Muscle layer of duodenum (tissue), 2 donors: Measurements from ENCODE around the gene LMO2.
"Not testable (repeated sequence)": the region's sequence is repeated elsewhere in the genome, so short reads cannot be mapped to it uniquely, and the experiment has no call there.

ENCODE experiments used
- H3K27ac ChIP-seq: one replicate; pipeline ENCODE4 v1.7.0; 2013; ENCODE audit warnings: mild to moderate bottlenecking, low read length
- H3K27me3 ChIP-seq: one replicate; pipeline ENCODE4 v1.7.0; 2013; ENCODE audit warnings: low read depth, mild to moderate bottlenecking, control low read depth, low read length
- H3K36me3 ChIP-seq, 2 donors: one replicate each; pipeline ENCODE4 v1.7.0; 2013; ENCODE audit warnings: low read length in 2 of 2, control low read depth in 1 of 2, mild to moderate bottlenecking in 1 of 2; ENCODE audit not compliant: insufficient read depth in 2 of 2, control insufficient read depth in 1 of 2
- H3K4me1 ChIP-seq, 2 donors: one replicate each; pipeline ENCODE4 v1.7.0; 2013; ENCODE audit warnings: low read length in 2 of 2, mild to moderate bottlenecking in 2 of 2, control low read depth in 1 of 2, moderate library complexity in 1 of 2; ENCODE audit not compliant: insufficient read depth in 2 of 2, control insufficient read depth in 1 of 2
- H3K4me3 ChIP-seq, 2 donors: one replicate each; pipeline ENCODE4 v1.7.0; 2013; ENCODE audit warnings: low read length in 2 of 2, low read depth in 1 of 2, mild to moderate bottlenecking in 1 of 2
- H3K9me3 ChIP-seq, 2 donors: one replicate each; pipeline ENCODE4 v1.7.0; 2013; ENCODE audit warnings: low read length in 2 of 2, control low read depth in 1 of 2, mild to moderate bottlenecking in 1 of 2; ENCODE audit not compliant: control insufficient read depth in 1 of 2
- donor health status: healthy.

LMO2 gene

GRCh38 chr11:33930317-33931021 lies 38.6 kb upstream of the LMO2 start:
- no peaks in the 10 kb centered on the region for H3K9me3 ChIP-seq
- no peaks in the 10 kb centered on the region for H3K36me3 ChIP-seq
- H3K4me1 ChIP-seq: peaks cover 0 to 5% of the 10 kb centered on the region in 2 donors
- no peaks in the 10 kb centered on the region for H3K27me3 ChIP-seq
- H3K4me3 ChIP-seq: no peak overlapping the region
- H3K27ac ChIP-seq: peak overlapping the region; percentile 90

- Histone ChIP-seq H3K9me3 (no peaks in the 10 kb centered on the region), H3K27ac (no peak overlapping the region), H3K36me3 (no peaks in the 10 kb centered on the region), H3K4me3 (no peak overlapping the region), H3K27me3 (no peaks in the 10 kb centered on the region), H3K4me1 (peaks cover 0 to 5% of the 10 kb centered on the region in 2 donors)
Measured at GRCh38 chr11:33928564-33928963, 36.7 kb upstream of the LMO2 start.

- H3K4me1 ChIP-seq: peaks cover 0 to 5% of the 10 kb centered on the region in 2 donors
- H3K36me3 ChIP-seq: no peaks in the 10 kb centered on the region
- H3K4me3 ChIP-seq: no peak overlapping the region
- H3K27me3 ChIP-seq: no peaks in the 10 kb centered on the region
- H3K9me3 ChIP-seq: no peaks in the 10 kb centered on the region
- H3K27ac ChIP-seq: no peak overlapping the region
Measured at GRCh38 chr11:33926671-33927552, 35.0 kb upstream of the LMO2 start.

- Histone ChIP-seq H3K4me3 (no peak overlapping the region), H3K4me1 (no peaks in the 10 kb centered on the region), H3K9me3 (no peaks in the 10 kb centered on the region), H3K27me3 (no peaks in the 10 kb centered on the region), H3K36me3 (no peaks in the 10 kb centered on the region), H3K27ac (no peak overlapping the region)
Measured at GRCh38 chr11:33924341-33924740, 32.5 kb upstream of the LMO2 start.

- no peak overlapping the region for H3K27ac ChIP-seq
- H3K27me3 ChIP-seq: no peaks in the 10 kb centered on the region
- no peaks in the 10 kb centered on the region for H3K4me1 ChIP-seq
- no peak overlapping the region for H3K4me3 ChIP-seq
- H3K36me3 ChIP-seq: no peaks in the 10 kb centered on the region
- H3K9me3 ChIP-seq: no peaks in the 10 kb centered on the region
Measured at GRCh38 chr11:33923626-33924025, 31.8 kb upstream of the LMO2 start.

GRCh38 chr11:33920838-33921613 lies 29.1 kb upstream of the LMO2 start:
- no peak overlapping the region for H3K4me3 ChIP-seq
- H3K27ac ChIP-seq: no peak overlapping the region
- H3K4me1 ChIP-seq: no peaks in the 10 kb centered on the region
- no peaks in the 10 kb centered on the region for H3K36me3 ChIP-seq
- no peaks in the 10 kb centered on the region for H3K9me3 ChIP-seq
- H3K27me3 ChIP-seq: no peaks in the 10 kb centered on the region

GRCh38 chr11:33919645-33920044 lies 27.8 kb upstream of the LMO2 start:
- no peaks in the 10 kb centered on the region for H3K4me1 ChIP-seq
- no peaks in the 10 kb centered on the region for H3K9me3 ChIP-seq
- no peaks in the 10 kb centered on the region for H3K36me3 ChIP-seq
- H3K27ac ChIP-seq: no peak overlapping the region
- no peaks in the 10 kb centered on the region for H3K27me3 ChIP-seq
- no peak overlapping the region for H3K4me3 ChIP-seq

GRCh38 chr11:33917402-33917801 lies 25.5 kb upstream of the LMO2 start:
- H3K4me3 ChIP-seq, H3K27me3 ChIP-seq, H3K9me3 ChIP-seq, H3K27ac ChIP-seq, H3K4me1 ChIP-seq, H3K36me3 ChIP-seq: not testable (repeated sequence)

GRCh38 chr11:33916736-33917135 lies 24.9 kb upstream of the LMO2 start:
- Histone ChIP-seq H3K36me3 (no peaks in the 10 kb centered on the region), H3K27ac (no peak overlapping the region), H3K4me1 (no peaks in the 10 kb centered on the region), H3K4me3 (no peak overlapping the region), H3K9me3 (peaks cover 4 to 9% of the 10 kb centered on the region in 2 donors), H3K27me3 (no peaks in the 10 kb centered on the region)

- no peaks in the 10 kb centered on the region for H3K27me3 ChIP-seq
- no peaks in the 10 kb centered on the region for H3K36me3 ChIP-seq
- no peak overlapping the region for H3K27ac ChIP-seq
- H3K9me3 ChIP-seq: peaks cover 4 to 9% of the 10 kb centered on the region in 2 donors
- no peaks in the 10 kb centered on the region for H3K4me1 ChIP-seq
- H3K4me3 ChIP-seq: no peak overlapping the region
Measured at GRCh38 chr11:33915526-33915925, 23.6 kb upstream of the LMO2 start.

GRCh38 chr11:33913991-33914390 lies 22.1 kb upstream of the LMO2 start:
- no peak overlapping the region for H3K4me3 ChIP-seq
- peaks cover 4 to 9% of the 10 kb centered on the region in 2 donors for H3K9me3 ChIP-seq
- no peaks in the 10 kb centered on the region for H3K36me3 ChIP-seq
- no peaks in the 10 kb centered on the region for H3K27me3 ChIP-seq
- H3K27ac ChIP-seq: no peak overlapping the region
- no peaks in the 10 kb centered on the region for H3K4me1 ChIP-seq
